HG02852 (cell line): ENCODE measurements around the gene TUBGCP2.
A peak's percentile ranks its signal among the peaks of the same experiment; 100 is the strongest.
"Not testable (repeated sequence)": the region's sequence is repeated elsewhere in the genome, so short reads cannot be mapped to it uniquely, and the experiment has no call there.

Experiments
- ATAC-seq: cut with Tn5 transposase; IDR thresholded peaks from one replicate; pipeline ENCODE4 v1.9.1; 2021; ENCODE audit warnings: mild to moderate bottlenecking, moderate library complexity; ENCODE audit not compliant: unreplicated experiment

The TUBGCP2 gene

GRCh38 chr10:133326745-133327650, 18.3 kb upstream of the TUBGCP2 start:
- no peak for ATAC-seq

GRCh38 chr10:133326223-133326551, 17.5 kb upstream of the TUBGCP2 start:
- no peak for ATAC-seq

GRCh38 chr10:133325440-133326222, 17.0 kb upstream of the TUBGCP2 start:
- no peak for ATAC-seq

- no peak for ATAC-seq
These were observed 16.2 kb upstream of the TUBGCP2 start for GRCh38 chr10:133324857-133325260.

GRCh38 chr10:133324198-133324792, 15.6 kb upstream of the TUBGCP2 start:
- ATAC-seq: no peak

GRCh38 chr10:133322064-133322709, 13.5 kb upstream of the TUBGCP2 start:
- ATAC-seq: not testable (repeated sequence)

GRCh38 chr10:133320852-133321422, 12.3 kb upstream of the TUBGCP2 start:
- ATAC-seq: not testable (repeated sequence)

- peak; percentile 75 for ATAC-seq
These were observed 9.9 kb upstream of the TUBGCP2 start for GRCh38 chr10:133318494-133319127.

- ATAC-seq: no peak
These were observed 8.1 kb upstream of the TUBGCP2 start for GRCh38 chr10:133316732-133317131.

- ATAC-seq: no peak
These were observed 7.6 kb upstream of the TUBGCP2 start for GRCh38 chr10:133316266-133316665.

GRCh38 chr10:133315847-133316246, 7.2 kb upstream of the TUBGCP2 start:
- no peak for ATAC-seq

- no peak for ATAC-seq
These were observed 6.2 kb upstream of the TUBGCP2 start for GRCh38 chr10:133314911-133315310.

- no peak for ATAC-seq
These were observed 4.5 kb upstream of the TUBGCP2 start for GRCh38 chr10:133313192-133313591.

- ATAC-seq: no peak
These were observed 4.1 kb upstream of the TUBGCP2 start for GRCh38 chr10:133312769-133313145.

- ATAC-seq: no peak
These were observed 3.5 kb upstream of the TUBGCP2 start for GRCh38 chr10:133312016-133312768.

- ATAC-seq: no peak
These were observed 2.9 kb upstream of the TUBGCP2 start for GRCh38 chr10:133311570-133311969.

- ATAC-seq: no peak
These were observed 2.1 kb upstream of the TUBGCP2 start for GRCh38 chr10:133310789-133311188.

GRCh38 chr10:133310399-133310755, 1.7 kb upstream of the TUBGCP2 start:
- no peak for ATAC-seq

- ATAC-seq: no peak
These were observed 1.2 kb upstream of the TUBGCP2 start for GRCh38 chr10:133309720-133310398.
